H9 (cell line): ENCODE results near the gene TMA7B. TPM values are rescaled to one million over a fixed set of nuclear protein-coding genes. Genes with fewer than 3 reads are reported as not detected.

ENCODE experiments used
- DNase-seq: peaks from one replicate; pipeline ENCODE4 v3.0.0-alpha.2; 2017
- H2AFZ ChIP-seq: one replicate; pipeline ENCODE4 v1.6.1; 2013; ENCODE audit warnings: mild to moderate bottlenecking, low read length, control low read depth, moderate library complexity
- H2AK5ac ChIP-seq: 2 replicates; pipeline ENCODE4 v1.6.1; 2013; ENCODE audit warnings: low read length, control low read depth, mixed read lengths; ENCODE audit not compliant: insufficient read length
- H2BK120ac ChIP-seq: one replicate; pipeline ENCODE4 v1.6.1; 2013; ENCODE audit warnings: low read depth, mild to moderate bottlenecking, low read length, control low read depth, inconsistent platforms; ENCODE audit not compliant: poor library complexity, severe bottlenecking
- H2BK12ac ChIP-seq: 2 replicates; pipeline ENCODE4 v1.6.1; 2013; ENCODE audit warnings: low read length, control low read depth, mixed read lengths, low read depth; ENCODE audit not compliant: insufficient read length
- H2BK15ac ChIP-seq: 2 replicates; pipeline ENCODE4 v1.6.1; 2013; ENCODE audit warnings: low read depth, low read length, control low read depth
- H2BK20ac ChIP-seq: one replicate; pipeline ENCODE4 v1.6.1; 2013; ENCODE audit warnings: low read depth, mild to moderate bottlenecking, low read length, control low read depth, inconsistent platforms; ENCODE audit not compliant: poor library complexity, severe bottlenecking
- H2BK5ac ChIP-seq: 2 replicates; pipeline ENCODE4 v1.6.1; 2013; ENCODE audit warnings: low read length, control low read depth, mixed read lengths; ENCODE audit not compliant: insufficient read length
- H3K14ac ChIP-seq: 2 replicates; pipeline ENCODE4 v1.6.1; 2013; ENCODE audit warnings: low read length, control low read depth; ENCODE audit not compliant: insufficient read depth
- H3K18ac ChIP-seq: 2 replicates; pipeline ENCODE4 v1.6.1; 2013; ENCODE audit warnings: low read depth, mild to moderate bottlenecking, mixed read lengths, low read length, control low read depth; ENCODE audit not compliant: insufficient read length
- H3K23ac ChIP-seq: 2 replicates; pipeline ENCODE4 v1.6.1; 2013; ENCODE audit warnings: low read length, control low read depth, mixed read lengths, low read depth; ENCODE audit not compliant: insufficient read length
- H3K23me2 ChIP-seq: 2 replicates; pipeline ENCODE4 v1.6.1; 2013; ENCODE audit warnings: low read depth, mild to moderate bottlenecking, mixed read lengths, low read length, control low read depth; ENCODE audit not compliant: insufficient read length, poor library complexity, severe bottlenecking
- H3K27ac ChIP-seq: 2 replicates; pipeline ENCODE4 v1.5.1; 2013; ENCODE audit warnings: low read length, control low read depth, mixed read lengths, low read depth; ENCODE audit not compliant: insufficient read length
- H3K27me3 ChIP-seq: 2 replicates; pipeline ENCODE4 v1.6.1; 2013; ENCODE audit warnings: low read length, control low read depth, inconsistent platforms; ENCODE audit not compliant: insufficient read depth
- H3K4ac ChIP-seq: 2 replicates; pipeline ENCODE4 v1.6.1; 2013; ENCODE audit warnings: low read depth, mild to moderate bottlenecking, control low read depth, inconsistent platforms, low read length, moderate library complexity
- H3K4me1 ChIP-seq: 2 replicates; pipeline ENCODE4 v1.6.1; 2013; ENCODE audit warnings: low read length, control low read depth, inconsistent platforms; ENCODE audit not compliant: insufficient read depth
- H3K4me2 ChIP-seq: 2 replicates; pipeline ENCODE4 v1.6.1; 2013; ENCODE audit warnings: low read length, control low read depth, mixed read lengths; ENCODE audit not compliant: insufficient read length, insufficient read depth
- H3K56ac ChIP-seq: 2 replicates; pipeline ENCODE4 v1.6.1; 2013; ENCODE audit warnings: low read depth, mild to moderate bottlenecking, mixed read lengths, low read length, control low read depth; ENCODE audit not compliant: insufficient read length
- H3K79me1 ChIP-seq: 2 replicates; pipeline ENCODE4 v1.6.1; 2013; ENCODE audit warnings: low read depth, mild to moderate bottlenecking, moderate library complexity, low read length, control low read depth, inconsistent platforms; ENCODE audit not compliant: insufficient read depth, poor library complexity, severe bottlenecking
- H3K79me2 ChIP-seq: 2 replicates; pipeline ENCODE4 v1.6.1; 2013; ENCODE audit warnings: low read length, control low read depth, inconsistent platforms; ENCODE audit not compliant: insufficient read depth
- H3K9ac ChIP-seq: 2 replicates; pipeline ENCODE4 v1.6.1; 2013; ENCODE audit warnings: low read length, control low read depth, mixed read lengths; ENCODE audit not compliant: insufficient read length; ENCODE audit errors: extremely low read depth
- H3K9me3 ChIP-seq: one replicate; pipeline ENCODE4 v1.6.1; 2013; ENCODE audit warnings: low read depth, low read length, inconsistent platforms; ENCODE audit not compliant: control insufficient read depth
- H3T11ph ChIP-seq: one replicate; pipeline ENCODE4 v1.6.1; 2013; ENCODE audit warnings: mild to moderate bottlenecking, low read length, control low read depth, inconsistent platforms
- H4K20me1 ChIP-seq: one replicate; pipeline ENCODE4 v1.6.1; 2013; ENCODE audit not compliant: control insufficient read depth, insufficient read length, insufficient read depth
- H4K5ac ChIP-seq: 2 replicates; pipeline ENCODE4 v1.6.1; 2013; ENCODE audit warnings: low read depth, mild to moderate bottlenecking, mixed read lengths, low read length, control low read depth; ENCODE audit not compliant: insufficient read length
- H4K8ac ChIP-seq: replicated peaks from 2 replicates; pipeline ENCODE4 v1.6.1; 2013; ENCODE audit warnings: low read length, control low read depth, mixed read lengths, low read depth; ENCODE audit not compliant: insufficient read length
- H4K91ac ChIP-seq: 2 replicates; pipeline ENCODE4 v1.6.1; 2013; ENCODE audit warnings: low read depth, mild to moderate bottlenecking, moderate library complexity, mixed read lengths, low read length, control low read depth; ENCODE audit not compliant: insufficient read length
- H3K27ac Mint-ChIP-seq, 3 experiments: 2 replicates in 2 of 3; 3 replicates in 1 of 3; pipeline ENCODE4 v1.8.0; 2020 to 2021; ENCODE audit warnings: mixed read lengths in 3 of 3, mild to moderate bottlenecking in 1 of 3, moderate library complexity in 1 of 3
- H3K27me3 Mint-ChIP-seq: 2 replicates; pipeline ENCODE4 v1.8.0; 2021; ENCODE audit warnings: low read depth, mild to moderate bottlenecking, moderate library complexity, mixed read lengths
- H3K36me3 Mint-ChIP-seq, 3 experiments: 2 replicates in 2 of 3; 3 replicates in 1 of 3; pipeline ENCODE4 v1.8.0; 2020 to 2021; ENCODE audit warnings: low read depth in 3 of 3, mixed read lengths in 3 of 3; ENCODE audit not compliant: insufficient read depth in 1 of 3
- H3K4me1 Mint-ChIP-seq, 2 experiments: 2 replicates each; pipeline ENCODE4 v1.8.0; 2020; ENCODE audit warnings: mixed read lengths in 2 of 2
- H3K4me3 Mint-ChIP-seq, 2 experiments: 2 replicates in 1 of 2; 3 replicates in 1 of 2; pipeline ENCODE4 v1.8.0; 2020 to 2021; ENCODE audit warnings: mild to moderate bottlenecking in 2 of 2, mixed read lengths in 2 of 2, moderate library complexity in 1 of 2
- H3K9me3 Mint-ChIP-seq, 2 experiments: 2 replicates in 1 of 2; 3 replicates in 1 of 2; pipeline ENCODE4 v1.8.0; 2020; ENCODE audit warnings: mild to moderate bottlenecking in 2 of 2, mixed read lengths in 2 of 2, moderate library complexity in 1 of 2
- CTCF ChIP-seq: fragments of 200-600 bp; sonication (generic); conservative IDR thresholded peaks from 3 replicates; pipeline ENCODE4 v1.8.0; 2021; ENCODE audit warnings: antibody characterized with exemption, mild to moderate bottlenecking
- WGBS: extraction: QIAGEN DNeasy Blood & Tissue Kit; methylation state at CpG from one replicate; pipeline ENCODE4 v1.1.7; 2013; ENCODE audit warnings: missing lambda C conversion rate, low lambda C conversion rate, mixed read lengths; ENCODE audit not compliant: insufficient read length; ENCODE audit errors: extremely low coverage; 5-methylcytosine and 5-hydroxymethylcytosine counted together
- total RNA-seq: library from RNA; stranded (reverse); gene quantifications from 2 replicates; pipeline ENCODE4 v1.2.1, GENCODE V29; 2021

Gene TMA7B
- total RNA-seq, 1 experiment from 2014 or later, result not detected

GRCh38 chr22:39973656-39974055 lies 13.5 kb downstream of the TMA7B start:
- no peak overlapping the region for H3K27ac Mint-ChIP-seq
- Histone ChIP-seq H4K5ac (no peak overlapping the region), H4K20me1 (no peaks in the 10 kb centered on the region), H3K79me1 (no peaks in the 10 kb centered on the region), H3K23me2 (no peaks in the 10 kb centered on the region), H2BK15ac (no peak overlapping the region), H2BK20ac (no peak overlapping the region), H3K18ac (no peak overlapping the region), H2AK5ac (no peak overlapping the region), H3K4me2 (no peak overlapping the region), H2BK12ac (no peak overlapping the region), H3K23ac (no peak overlapping the region), H2BK120ac (no peak overlapping the region), H2BK5ac (no peak overlapping the region), H3K9me3 (no peaks in the 10 kb centered on the region), H4K91ac (no peak overlapping the region), H3K4me1 (no peaks in the 10 kb centered on the region), H3K9ac (no peak overlapping the region), H3K14ac (no peak overlapping the region), H3K56ac (no peak overlapping the region), H2AFZ (no peak overlapping the region), H4K8ac (no peak overlapping the region), H3K79me2 (no peaks in the 10 kb centered on the region), H3K4ac (no peak overlapping the region), H3K27me3 (no peaks in the 10 kb centered on the region), H3T11ph (no peak overlapping the region), H3K27ac (no peak overlapping the region)
- H3K4me3 Mint-ChIP-seq, result no peak overlapping the region
- no peak for TF ChIP-seq CTCF
- H3K27me3 Mint-ChIP-seq, result peaks cover 51% of the 10 kb centered on the region
- no peaks in the 10 kb centered on the region for H3K36me3 Mint-ChIP-seq
- H3K4me1 Mint-ChIP-seq, result peaks cover 11 to 19% of the 10 kb centered on the region in 2 experiments
- no peak for DNase-seq
- WGBS, result no CpG with 5 or more reads among the region's 5 CpGs
- no peaks in the 10 kb centered on the region for H3K9me3 Mint-ChIP-seq
